Umbilical cord (tissue), 2 donors: ENCODE data around the gene CTTNBP2NL. TPM values are rescaled to one million over a fixed set of nuclear protein-coding genes. Genes with fewer than 3 reads are reported as not detected.
"Not testable (repeated sequence)": the region's sequence is repeated elsewhere in the genome, so short reads cannot be mapped to it uniquely, and the experiment has no call there.

Experiments
- DNase-seq: peaks from one replicate; pipeline ENCODE4 v3.0.0-alpha.2; 2015; ENCODE audit warnings: low spot score
- total RNA-seq: library from RNA; depleted of rRNA; stranded (reverse); fragments of >200 nt; gene quantifications from one replicate; pipeline ENCODE4 v1.2.3, GENCODE V29; 2014; ENCODE audit warnings: low replicate concordance; ENCODE audit not compliant: insufficient read depth

Gene CTTNBP2NL
- total RNA-seq, 1 donor from 2014 or later, result 27.4 TPM

DNA sequence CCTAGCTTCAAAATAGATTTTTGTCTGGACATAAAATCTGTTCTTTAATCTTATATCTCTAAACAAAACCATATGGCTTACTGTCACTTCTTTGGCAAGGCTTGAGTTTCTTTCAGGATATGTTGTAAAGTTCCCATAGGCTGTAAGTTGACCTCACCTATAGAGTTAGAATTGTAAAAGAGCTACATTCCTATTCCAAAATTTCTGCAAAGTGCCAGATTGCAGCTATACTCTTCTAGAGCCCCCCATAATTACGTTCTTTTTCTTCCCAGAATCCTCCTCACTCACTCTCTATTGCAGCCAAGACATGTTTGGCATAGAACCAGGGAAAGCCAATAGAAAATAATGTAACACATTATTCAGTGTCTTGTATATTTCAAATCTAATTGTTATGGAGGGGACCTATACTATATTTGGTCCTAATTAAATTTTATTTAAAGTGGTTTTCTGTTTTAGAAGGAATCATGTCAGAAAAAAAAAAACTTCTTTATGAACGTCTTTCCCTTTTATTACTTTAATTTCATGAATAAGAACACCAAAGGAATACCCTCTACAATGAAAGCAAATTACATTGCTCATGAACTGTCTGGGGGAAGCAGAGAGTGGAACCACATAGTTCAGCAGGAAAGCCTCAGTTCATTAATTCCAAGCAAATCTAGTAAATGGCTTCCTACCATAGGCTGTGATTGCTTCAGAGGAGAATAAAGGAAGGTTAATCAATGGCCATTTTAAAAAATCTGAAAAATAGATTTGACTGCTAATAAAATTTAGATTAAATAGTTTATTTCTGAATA lies 22.3 kb downstream of the CTTNBP2NL start:
- DNase-seq, result peak; percentile 63

- no peak for DNase-seq
These were observed 27.2 kb downstream of the CTTNBP2NL start for GRCh38 chr1:112423207-112423606.

GRCh38 chr1:112423666-112424065 lies 27.7 kb downstream of the CTTNBP2NL start:
- DNase-seq, result not testable (repeated sequence)

GRCh38 chr1:112429749-112430148 lies 33.7 kb downstream of the CTTNBP2NL start:
- DNase-seq, result no peak

GRCh38 chr1:112431038-112431437 lies 35.0 kb downstream of the CTTNBP2NL start:
- no peak for DNase-seq

DNA sequence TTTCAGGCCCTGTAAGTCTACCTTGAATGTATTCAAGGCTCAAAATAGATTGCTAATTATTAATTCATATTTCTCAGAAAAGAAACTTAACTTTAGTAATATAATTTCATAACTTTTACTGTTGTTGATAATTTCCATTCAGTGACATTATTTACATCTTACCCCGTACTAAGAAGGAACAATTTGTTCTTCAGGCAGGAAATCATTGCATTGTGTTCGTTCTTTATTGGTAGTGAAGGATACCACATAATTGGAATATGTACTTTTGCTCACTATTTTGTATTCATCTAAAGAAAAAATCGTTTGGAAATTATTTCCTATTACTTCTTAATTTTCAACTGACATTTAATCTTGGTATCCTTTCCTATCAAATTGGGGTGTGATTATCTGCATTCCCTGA lies 39.4 kb downstream of the CTTNBP2NL start:
- DNase-seq, result no peak

- no peak for DNase-seq
These were observed 40.6 kb downstream of the CTTNBP2NL start for GRCh38 chr1:112436384-112437156.

GRCh38 chr1:112438156-112438555 lies 42.1 kb downstream of the CTTNBP2NL start:
- not testable (repeated sequence) for DNase-seq

- DNase-seq, result no peak
These were observed 43.6 kb downstream of the CTTNBP2NL start for GRCh38 chr1:112439592-112439991.

- DNase-seq, result no peak
These were observed 44.6 kb downstream of the CTTNBP2NL start for GRCh38 chr1:112440574-112440973.

DNA sequence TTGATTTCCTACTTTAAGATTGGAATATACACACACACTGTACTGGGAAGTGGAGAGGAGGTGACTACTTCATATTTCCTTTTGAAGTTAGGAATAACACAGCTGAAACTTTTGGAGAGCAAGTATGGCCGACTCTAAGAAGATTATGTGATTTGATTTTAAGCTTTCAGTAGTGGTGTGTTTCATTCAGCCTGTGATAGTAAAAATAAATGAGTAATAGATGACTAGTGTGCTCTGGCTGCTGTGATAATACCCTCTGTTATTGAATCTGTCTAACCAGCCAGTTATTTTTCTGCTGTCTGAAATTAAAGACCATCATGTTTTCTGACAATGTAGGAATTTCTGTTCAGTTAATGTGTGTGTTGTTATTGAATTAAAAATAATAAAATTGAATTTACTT lies 48.3 kb downstream of the CTTNBP2NL start:
- DNase-seq, result peak; percentile 92

- DNase-seq, result no peak
These were observed 49.6 kb downstream of the CTTNBP2NL start for GRCh38 chr1:112445596-112445995.

- no peak for DNase-seq
These were observed 50.4 kb downstream of the CTTNBP2NL start for GRCh38 chr1:112446411-112446810.

- DNase-seq, result no peak
These were observed 53.1 kb downstream of the CTTNBP2NL start for GRCh38 chr1:112448904-112449629.

GRCh38 chr1:112449630-112449983 lies 53.6 kb downstream of the CTTNBP2NL start:
- DNase-seq, result no peak

GRCh38 chr1:112450773-112451172 lies 54.8 kb downstream of the CTTNBP2NL start:
- no peak for DNase-seq

DNA sequence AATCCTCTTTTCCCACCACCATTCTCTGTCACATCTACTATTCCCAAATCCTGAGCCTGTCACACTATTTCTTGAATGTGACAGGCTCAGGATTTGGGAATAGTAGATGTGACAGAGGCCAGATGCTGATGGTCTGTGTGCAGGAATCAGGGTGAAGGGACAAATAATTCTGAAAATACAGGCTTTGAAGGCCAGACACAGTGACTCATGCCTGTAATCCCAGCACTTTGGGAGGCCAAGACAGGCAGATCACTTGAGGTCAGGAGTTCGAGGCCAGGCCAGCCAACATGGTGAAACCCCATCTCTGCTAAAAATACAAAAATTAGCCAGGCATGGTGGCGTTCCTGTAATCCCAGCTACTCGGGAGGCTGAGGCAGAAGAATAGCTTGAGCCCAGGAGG lies 55.3 kb downstream of the CTTNBP2NL start:
- DNase-seq, result peak; percentile 44

- DNase-seq, result no peak
These were observed 57.9 kb downstream of the CTTNBP2NL start for GRCh38 chr1:112453876-112454275.

- no peak for DNase-seq
These were observed 58.3 kb downstream of the CTTNBP2NL start for GRCh38 chr1:112454316-112454715.

GRCh38 chr1:112457241-112457640 lies 61.2 kb downstream of the CTTNBP2NL start:
- no peak for DNase-seq

- no peak for DNase-seq
These were observed 61.9 kb downstream of the CTTNBP2NL start for GRCh38 chr1:112457955-112458354.

- no peak for DNase-seq
These were observed 62.7 kb downstream of the CTTNBP2NL start for GRCh38 chr1:112458756-112459155.
